ENCODE data around the gene SPSB3.

Gene SPSB3

DNA sequence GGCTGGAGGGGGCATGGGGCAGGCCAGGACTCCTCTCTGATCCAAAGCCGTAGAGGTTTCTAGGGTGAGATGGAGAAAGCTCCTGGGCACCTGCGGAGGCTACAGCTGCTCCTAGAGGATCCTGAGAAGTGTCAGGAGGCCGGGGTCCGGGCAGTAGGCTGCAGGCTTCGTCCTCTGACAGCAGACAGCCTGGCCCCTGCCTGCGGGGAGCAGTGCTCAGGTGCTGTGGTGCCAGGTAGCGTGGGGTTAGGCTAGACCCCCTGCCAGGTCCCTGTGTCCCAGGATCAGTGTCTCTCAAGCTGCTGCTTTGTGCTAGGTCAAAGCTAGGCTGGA, 8.0 kb downstream of the SPSB3 start:
- no peak for DNase-seq (ENCODE audit: low read depth)
- H3K4me3 ChIP-seq (ENCODE audit: low read depth, low read length), result peak overlapping the region; percentile 83
- TF ChIP-seq, protein P1, sequence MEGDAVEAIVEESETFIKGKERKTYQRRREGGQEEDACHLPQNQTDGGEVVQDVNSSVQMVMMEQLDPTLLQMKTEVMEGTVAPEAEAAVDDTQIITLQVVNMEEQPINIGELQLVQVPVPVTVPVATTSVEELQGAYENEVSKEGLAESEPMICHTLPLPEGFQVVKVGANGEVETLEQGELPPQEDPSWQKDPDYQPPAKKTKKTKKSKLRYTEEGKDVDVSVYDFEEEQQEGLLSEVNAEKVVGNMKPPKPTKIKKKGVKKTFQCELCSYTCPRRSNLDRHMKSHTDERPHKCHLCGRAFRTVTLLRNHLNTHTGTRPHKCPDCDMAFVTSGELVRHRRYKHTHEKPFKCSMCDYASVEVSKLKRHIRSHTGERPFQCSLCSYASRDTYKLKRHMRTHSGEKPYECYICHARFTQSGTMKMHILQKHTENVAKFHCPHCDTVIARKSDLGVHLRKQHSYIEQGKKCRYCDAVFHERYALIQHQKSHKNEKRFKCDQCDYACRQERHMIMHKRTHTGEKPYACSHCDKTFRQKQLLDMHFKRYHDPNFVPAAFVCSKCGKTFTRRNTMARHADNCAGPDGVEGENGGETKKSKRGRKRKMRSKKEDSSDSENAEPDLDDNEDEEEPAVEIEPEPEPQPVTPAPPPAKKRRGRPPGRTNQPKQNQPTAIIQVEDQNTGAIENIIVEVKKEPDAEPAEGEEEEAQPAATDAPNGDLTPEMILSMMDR (conservative IDR thresholded peaks at IDR 0.05; ENCODE audit: low read depth, low read length), result no peak

DNA sequence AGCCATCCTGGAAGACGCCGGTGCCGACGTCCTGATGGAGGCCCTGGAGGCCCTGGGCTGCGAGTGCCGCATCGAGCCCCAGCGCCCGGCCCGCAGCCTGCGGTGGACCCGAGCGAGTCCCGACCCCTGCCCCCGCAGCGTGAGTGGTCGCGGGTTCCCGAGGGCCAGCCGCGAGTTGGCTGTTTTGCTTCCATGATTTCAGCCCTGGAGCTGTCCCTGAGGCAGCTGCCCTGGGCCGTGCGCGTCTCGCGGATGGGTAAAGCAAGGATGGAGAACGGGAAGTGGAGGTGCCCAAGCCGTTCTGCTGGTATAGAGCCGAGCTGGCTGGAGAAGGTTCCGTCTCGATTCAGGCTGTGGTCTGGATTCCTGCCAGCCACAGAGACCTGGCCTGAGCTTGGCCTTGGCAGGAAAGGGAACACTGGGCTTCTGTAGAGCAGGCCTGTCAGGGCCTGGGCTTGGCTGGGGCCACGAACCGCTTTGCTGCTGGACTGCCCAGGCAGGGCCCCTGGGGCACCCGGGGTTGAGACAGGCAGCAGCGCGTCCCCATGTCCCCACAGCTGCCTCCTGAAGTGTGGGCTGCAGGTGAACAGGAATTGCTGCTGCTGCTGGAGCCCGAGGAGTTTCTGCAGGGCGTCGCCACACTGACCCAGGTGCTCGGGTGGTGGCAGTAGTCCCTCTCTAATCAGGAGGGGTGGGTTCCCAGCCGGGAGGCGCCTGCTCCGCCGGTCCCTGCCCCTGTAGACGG, 8.5 kb downstream of the SPSB3 start:
- TF ChIP-seq, protein P1 (conservative IDR thresholded peaks at IDR 0.05; ENCODE audit: low read depth, low read length), result no peak
- peak; percentile 41 for DNase-seq (ENCODE audit: low read depth)
- H3K4me3 ChIP-seq (ENCODE audit: low read depth, low read length), result peak overlapping the region; percentile 83

GRCh38 chr16:1772908-1773702, 9.3 kb downstream of the SPSB3 start, which contains the start of gene MRPS34:
TSS of gene MRPS34 (minus strand) at chr16:1773134. CDS start at chr16:1773119, 15 bp downstream.
- TF ChIP-seq, protein P1 (conservative IDR thresholded peaks at IDR 0.05; ENCODE audit: low read depth, low read length), result peak; percentile 52
- peak within 1 kb of the TSS; percentile 83 for H3K4me3 ChIP-seq (ENCODE audit: low read depth, low read length)
- DNase-seq (ENCODE audit: low read depth), result peak; percentile 86

DNA sequence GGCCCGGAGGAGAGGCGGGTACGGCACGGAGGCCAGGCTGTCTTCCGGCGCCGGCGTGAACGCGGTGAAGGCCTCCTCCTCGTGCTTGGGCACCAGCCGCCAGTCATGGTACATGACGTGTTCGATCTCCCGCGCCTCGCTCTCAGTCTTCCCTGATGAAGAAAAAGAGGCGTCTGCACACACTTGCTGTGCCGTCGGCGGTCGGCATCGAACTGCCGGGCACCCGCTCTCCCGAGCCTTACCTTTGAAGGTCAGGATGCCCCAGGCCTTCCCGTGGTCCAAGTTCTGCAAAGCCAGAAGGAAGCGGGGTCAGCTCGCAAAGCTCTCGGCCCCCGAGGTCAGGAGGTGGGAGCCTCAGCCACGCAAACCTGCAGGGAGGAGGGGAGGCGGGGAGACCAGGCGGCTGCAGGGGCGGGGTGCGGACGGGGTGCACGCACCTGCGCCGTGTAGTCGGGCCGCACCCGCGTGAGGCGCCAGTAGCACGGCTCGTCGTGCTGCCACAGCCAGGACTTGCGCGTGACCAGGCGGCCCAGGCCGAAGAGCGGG, 9.9 kb downstream of the SPSB3 start, which contains the start of gene EME2:
Gene EME2, plus strand, starts transcription at position 449 of the 546 bp plus-strand sequence. CDS start 418 bp downstream, outside the sequence.
- H3K4me3 ChIP-seq (ENCODE audit: low read depth, low read length), result peak within 1 kb of the TSS; percentile 83
- TF ChIP-seq, protein P1 (conservative IDR thresholded peaks at IDR 0.05; ENCODE audit: low read depth, low read length), result no peak
- DNase-seq (ENCODE audit: low read depth), result peak; percentile 54

DNA sequence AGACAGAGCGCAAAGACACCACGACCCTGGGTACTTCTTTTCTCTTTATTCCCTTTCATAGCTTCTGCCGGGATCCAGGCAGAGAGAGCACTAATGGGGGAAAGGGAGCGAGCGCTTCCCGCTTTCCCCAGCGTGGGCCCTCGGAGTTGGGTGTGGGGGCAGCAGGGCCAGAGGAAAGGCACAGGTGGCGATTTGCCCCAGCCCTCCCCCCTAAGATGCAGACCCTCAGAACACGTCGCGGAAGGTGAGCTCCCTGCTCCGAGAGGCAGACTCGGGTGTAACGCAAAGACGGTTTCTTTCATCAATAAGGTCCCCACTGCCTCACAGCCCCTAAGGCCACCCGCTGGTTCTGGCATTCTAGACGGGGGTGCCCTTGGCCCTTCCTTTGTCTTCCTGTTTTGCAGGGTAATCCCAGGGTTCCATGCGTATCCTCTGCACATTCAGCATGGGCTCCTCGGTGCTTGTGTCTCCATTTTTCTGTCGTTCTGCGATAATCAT, 10.5 kb downstream of the SPSB3 start:
- TF ChIP-seq, protein P1 (conservative IDR thresholded peaks at IDR 0.05; ENCODE audit: low read depth, low read length), result no peak
- H3K4me3 ChIP-seq (ENCODE audit: low read depth, low read length), result peak overlapping the region; percentile 83
- DNase-seq (ENCODE audit: low read depth), result no peak

DNA sequence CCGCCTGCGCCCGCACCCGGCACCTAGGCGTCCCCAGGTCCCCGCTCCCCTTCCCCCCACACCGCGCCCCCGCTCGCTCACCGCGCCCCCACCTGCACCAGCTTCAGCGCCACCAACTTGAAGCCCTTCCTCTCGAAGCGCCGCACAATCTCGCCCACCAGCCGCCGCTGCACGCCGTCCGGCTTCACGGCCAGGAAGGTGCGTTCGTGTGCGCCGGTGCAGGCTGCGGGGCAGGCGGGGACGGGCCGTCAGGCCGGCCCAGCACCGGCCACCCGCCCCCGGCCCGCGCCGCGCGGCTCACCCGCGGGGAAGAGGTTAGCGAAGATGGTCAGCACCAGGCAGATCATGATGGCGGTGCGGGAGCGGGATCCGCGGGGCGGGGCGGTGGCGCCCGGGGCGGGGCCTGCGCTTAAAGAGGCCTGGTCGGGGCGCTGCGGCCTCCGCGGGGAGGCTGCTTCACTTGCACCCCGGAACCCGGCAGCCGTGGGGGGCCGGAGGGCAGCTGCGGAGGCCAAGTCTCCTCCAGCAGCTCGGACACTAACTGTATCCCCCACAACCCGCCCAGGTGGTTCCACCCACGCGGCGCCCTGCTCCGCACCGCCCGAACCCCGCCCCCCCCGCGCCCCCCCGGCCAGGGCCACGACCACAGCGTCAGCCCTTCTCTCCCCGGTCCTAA, 11.0 kb downstream of the SPSB3 start, which contains the start of gene NME3:
Gene NME3, minus strand, starts transcription at position 356 of the 676 bp plus-strand sequence. Its CDS starts 9 bp downstream, at position 347.
- H3K4me3 ChIP-seq (ENCODE audit: low read depth, low read length), result peak within 1 kb of the TSS; percentile 83
- peak; percentile 77 for DNase-seq (ENCODE audit: low read depth)
- TF ChIP-seq, protein P1 (conservative IDR thresholded peaks at IDR 0.05; ENCODE audit: low read depth, low read length), result no peak
